H7 (cell line): Measurements from ENCODE around the gene PPP1R12B. TPM values are rescaled to one million over a fixed set of nuclear protein-coding genes. Genes with fewer than 3 reads are reported as not detected.
"Not testable (repeated sequence)": the region's sequence is repeated elsewhere in the genome, so short reads cannot be mapped to it uniquely, and the experiment has no call there.

ENCODE experiments used
- DNase-seq: peaks from one replicate; pipeline ENCODE4 v3.0.0; 2012
- H3K27me3 ChIP-seq: 2 replicates; pipeline ENCODE4 v1.6.0; 2011; ENCODE audit warnings: mild to moderate bottlenecking, low read length; ENCODE audit not compliant: control insufficient read depth, insufficient read depth
- H3K36me3 ChIP-seq: replicated peaks from 2 replicates; pipeline ENCODE4 v1.5.1; 2011; ENCODE audit warnings: low read length; ENCODE audit not compliant: control insufficient read depth, insufficient read depth
- H3K4me3 ChIP-seq: 2 replicates; pipeline ENCODE4 v1.5.1; 2011; ENCODE audit warnings: low read depth, mild to moderate bottlenecking, control low read depth, low read length, moderate library complexity; ENCODE audit not compliant: insufficient read depth
- total RNA-seq: library from RNA; depleted of rRNA; stranded (reverse); fragments of >200 nt; shearing (Covaris generic); gene quantifications from 2 replicates; pipeline ENCODE4 v1.2.3, GENCODE V29; 2014

PPP1R12B gene
- total RNA-seq, 1 experiment from 2014 or later, result 4.5 TPM

- not testable (repeated sequence) for H3K36me3 ChIP-seq, DNase-seq, H3K27me3 ChIP-seq
These were observed 270.5 kb downstream of the PPP1R12B start for GRCh38 chr1:202619012-202619411.

GRCh38 chr1:202619505-202619904, 271.0 kb downstream of the PPP1R12B start:
- no peaks in the 10 kb centered on the region for H3K27me3 ChIP-seq
- DNase-seq, result no peak
- H3K36me3 ChIP-seq, result no peaks in the 10 kb centered on the region
- H3K4me3 ChIP-seq, result no peak overlapping the region

More at GRCh38 chr1:202619012-202619411, 270.5 kb downstream of the PPP1R12B start:
- not testable (repeated sequence) for H3K4me3 ChIP-seq

DNA sequence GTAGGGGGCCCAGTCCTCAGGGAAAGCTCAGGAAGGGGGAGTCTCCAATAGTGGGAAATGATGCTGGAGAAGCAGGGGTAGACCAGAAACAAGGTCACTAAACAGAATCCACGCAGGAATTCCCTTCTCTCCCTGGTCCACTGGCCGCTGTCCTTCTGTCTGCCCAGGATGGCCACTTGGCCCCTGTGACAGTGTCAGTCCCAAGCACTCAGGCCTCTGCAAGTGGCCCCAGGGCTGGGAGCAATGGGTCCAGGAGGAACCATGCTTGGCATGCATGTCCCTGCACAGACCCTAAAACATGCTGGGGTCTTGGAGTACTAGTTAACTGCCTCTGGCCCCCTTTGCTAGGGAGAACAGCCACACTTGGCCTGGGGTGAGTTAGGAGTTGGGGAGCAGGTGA, 271.5 kb downstream of the PPP1R12B start:
- H3K36me3 ChIP-seq, result not testable (repeated sequence)

DNA sequence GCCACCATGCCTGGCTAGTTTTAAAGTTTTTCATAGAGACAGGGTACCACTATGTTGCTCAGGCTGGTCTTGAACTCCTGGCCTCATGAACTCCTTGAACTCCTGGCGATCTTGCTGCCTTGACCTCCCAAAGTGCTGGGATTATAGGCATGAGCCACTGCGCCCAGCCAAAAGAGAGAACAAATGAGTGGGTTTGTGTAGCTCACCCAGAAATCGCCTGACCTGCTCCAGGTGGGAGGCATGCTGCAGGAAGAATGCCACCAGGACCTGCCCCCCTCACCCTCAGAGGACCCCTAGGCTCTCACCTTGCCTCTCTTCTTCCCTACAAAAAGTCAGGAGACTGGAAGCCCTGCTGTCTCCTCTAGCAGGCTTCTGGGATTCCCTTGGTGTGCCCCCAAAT, 272.9 kb downstream of the PPP1R12B start:
- no peak overlapping the region for H3K4me3 ChIP-seq
- H3K36me3 ChIP-seq, result no peaks in the 10 kb centered on the region
- no peak for DNase-seq
- no peaks in the 10 kb centered on the region for H3K27me3 ChIP-seq

More for the DNA sequence above, 271.5 kb downstream of the PPP1R12B start:
- not testable (repeated sequence) for H3K27me3 ChIP-seq, DNase-seq, H3K4me3 ChIP-seq

- Histone ChIP-seq H3K27me3 (no peaks in the 10 kb centered on the region), H3K4me3 (no peak overlapping the region), H3K36me3 (no peaks in the 10 kb centered on the region)
- DNase-seq, result peak; percentile 40
These were observed 273.9 kb downstream of the PPP1R12B start for GRCh38 chr1:202622388-202622787.

- no peaks in the 10 kb centered on the region for H3K36me3 ChIP-seq
- no peak overlapping the region for H3K4me3 ChIP-seq
- DNase-seq, result peak; percentile 51
- H3K27me3 ChIP-seq, result no peaks in the 10 kb centered on the region
These were observed 274.6 kb downstream of the PPP1R12B start for GRCh38 chr1:202623075-202623474.

DNA sequence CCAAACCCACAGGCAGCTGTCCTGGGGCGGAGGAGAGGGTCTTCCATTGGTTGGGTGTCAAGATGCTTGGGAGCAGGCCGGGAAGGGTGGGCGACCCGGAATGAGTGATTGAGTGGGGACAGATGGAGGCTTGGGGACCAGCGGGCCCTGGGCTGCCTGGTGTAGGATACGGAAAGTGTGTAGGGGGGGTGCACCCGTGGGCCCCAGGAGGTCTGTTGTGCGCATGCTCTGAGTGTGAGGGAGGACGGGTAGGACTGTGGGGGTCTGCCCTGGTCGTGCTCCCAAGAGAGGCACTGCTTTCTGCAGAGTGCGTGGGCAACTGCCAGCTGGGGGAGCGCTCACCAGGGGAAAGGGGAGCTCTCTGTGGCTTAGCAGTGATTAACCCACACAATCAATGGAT, 275.0 kb downstream of the PPP1R12B start:
- H3K36me3 ChIP-seq, H3K4me3 ChIP-seq, H3K27me3 ChIP-seq, DNase-seq: not testable (repeated sequence)

DNA sequence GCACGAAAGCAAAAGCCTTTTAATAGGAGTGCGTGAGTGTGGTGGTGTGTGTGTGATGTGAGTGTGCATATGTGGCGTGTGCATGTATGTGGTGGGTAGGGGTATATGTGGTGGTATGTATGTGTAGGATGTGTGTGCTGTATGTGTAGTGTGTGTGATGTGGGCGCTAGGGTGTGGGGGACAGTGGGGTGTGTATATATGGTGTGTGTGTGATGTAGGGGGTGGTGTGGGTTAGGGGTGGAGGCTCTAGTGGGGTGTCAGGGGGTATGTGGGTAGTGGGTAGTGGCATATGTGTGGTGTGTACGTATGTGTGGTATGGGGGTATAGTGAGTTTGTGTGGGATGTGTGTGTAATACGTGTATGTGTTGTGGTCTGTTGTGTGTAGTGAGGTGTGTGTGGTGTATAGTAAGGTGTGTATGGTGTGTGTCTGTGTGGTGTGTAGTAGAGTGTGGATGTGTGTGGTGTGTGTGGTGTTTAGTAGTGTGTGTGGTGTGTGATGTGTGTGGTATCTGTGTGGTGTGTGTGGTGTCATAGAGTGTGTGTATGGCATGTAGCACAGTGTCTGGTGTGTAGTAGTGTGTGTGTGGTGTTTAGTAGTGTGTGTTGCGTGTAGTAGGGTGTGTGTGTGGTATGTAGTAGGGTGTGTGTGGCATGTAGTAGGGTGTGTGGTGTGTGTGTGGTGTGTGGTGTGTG, 275.7 kb downstream of the PPP1R12B start:
- no peaks in the 10 kb centered on the region for H3K36me3 ChIP-seq
- H3K4me3 ChIP-seq, result no peak overlapping the region
- DNase-seq, result no peak
- no peaks in the 10 kb centered on the region for H3K27me3 ChIP-seq

- H3K27me3 ChIP-seq, result no peaks in the 10 kb centered on the region
- no peak overlapping the region for H3K4me3 ChIP-seq
- no peaks in the 10 kb centered on the region for H3K36me3 ChIP-seq
- peak; percentile 34 for DNase-seq
These were observed 276.2 kb downstream of the PPP1R12B start for GRCh38 chr1:202624781-202625108.

DNA sequence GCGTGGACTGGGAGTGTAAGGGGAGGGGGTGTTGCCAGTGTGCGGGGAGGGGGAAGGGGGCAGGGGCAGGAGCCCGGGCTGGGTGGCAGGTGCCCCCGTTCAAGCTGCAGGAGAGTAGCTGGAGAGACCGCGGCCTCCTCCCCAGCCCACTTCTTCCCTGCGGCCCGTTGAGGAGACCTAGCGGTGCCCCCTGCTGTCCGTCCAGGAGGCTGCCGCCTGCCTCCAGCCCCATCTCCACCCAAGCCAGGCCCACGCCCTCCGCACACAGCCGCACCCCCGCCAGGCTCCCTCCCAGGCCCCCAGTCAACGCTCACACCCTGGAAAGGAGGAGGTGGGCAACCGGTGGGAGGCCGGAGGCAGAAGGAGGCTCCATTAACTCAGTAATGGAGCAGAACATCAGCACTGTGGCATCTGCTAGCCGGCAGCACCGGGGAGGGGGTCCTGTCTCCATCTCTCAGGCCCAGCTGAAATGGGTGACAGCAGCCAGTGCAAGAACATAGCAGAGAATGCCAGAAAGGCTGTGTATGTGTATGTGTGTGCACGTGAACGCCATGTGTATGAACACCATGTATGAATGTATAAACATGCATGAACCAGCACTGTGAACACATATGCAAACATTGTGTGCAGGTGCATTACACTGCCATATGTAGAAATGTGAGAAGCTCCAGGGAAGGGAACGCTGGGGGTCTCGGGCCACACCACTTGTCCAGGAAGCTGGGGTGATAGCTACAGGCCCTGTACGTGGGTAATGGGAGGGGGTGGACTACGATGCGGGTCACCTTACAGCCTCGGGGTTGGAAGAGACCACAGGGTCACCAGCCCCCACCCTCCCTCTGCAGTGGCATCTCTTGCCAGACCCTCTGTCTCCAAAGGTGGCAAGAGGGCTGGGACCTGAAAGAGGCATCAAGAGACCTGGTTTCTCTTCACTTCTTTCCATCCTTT, 277.2 kb downstream of the PPP1R12B start:
- no peaks in the 10 kb centered on the region for H3K36me3 ChIP-seq
- H3K27me3 ChIP-seq, result no peaks in the 10 kb centered on the region
- DNase-seq, result peak; percentile 95
- no peak overlapping the region for H3K4me3 ChIP-seq

DNA sequence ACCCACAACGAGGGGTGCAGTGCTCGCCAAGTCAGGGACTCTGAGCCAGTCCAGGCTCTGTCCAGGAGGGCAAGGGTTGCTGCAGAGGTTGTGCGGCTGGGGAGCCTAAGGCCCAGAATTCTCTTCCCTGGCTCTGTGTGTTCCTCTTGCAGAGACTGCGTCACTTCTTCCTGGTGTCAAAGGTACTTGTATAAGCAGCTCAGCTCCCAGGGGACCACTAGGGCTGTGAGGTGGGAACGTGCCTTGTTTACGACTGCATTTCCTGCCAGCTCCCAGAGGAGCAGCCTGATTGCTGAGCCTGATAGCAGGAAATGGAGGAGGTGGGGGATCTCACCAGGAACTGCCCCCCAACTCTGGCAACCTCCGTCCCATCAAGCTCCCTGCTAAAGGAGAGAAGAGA, 278.5 kb downstream of the PPP1R12B start:
- not testable (repeated sequence) for H3K4me3 ChIP-seq, H3K27me3 ChIP-seq, H3K36me3 ChIP-seq, DNase-seq

DNA sequence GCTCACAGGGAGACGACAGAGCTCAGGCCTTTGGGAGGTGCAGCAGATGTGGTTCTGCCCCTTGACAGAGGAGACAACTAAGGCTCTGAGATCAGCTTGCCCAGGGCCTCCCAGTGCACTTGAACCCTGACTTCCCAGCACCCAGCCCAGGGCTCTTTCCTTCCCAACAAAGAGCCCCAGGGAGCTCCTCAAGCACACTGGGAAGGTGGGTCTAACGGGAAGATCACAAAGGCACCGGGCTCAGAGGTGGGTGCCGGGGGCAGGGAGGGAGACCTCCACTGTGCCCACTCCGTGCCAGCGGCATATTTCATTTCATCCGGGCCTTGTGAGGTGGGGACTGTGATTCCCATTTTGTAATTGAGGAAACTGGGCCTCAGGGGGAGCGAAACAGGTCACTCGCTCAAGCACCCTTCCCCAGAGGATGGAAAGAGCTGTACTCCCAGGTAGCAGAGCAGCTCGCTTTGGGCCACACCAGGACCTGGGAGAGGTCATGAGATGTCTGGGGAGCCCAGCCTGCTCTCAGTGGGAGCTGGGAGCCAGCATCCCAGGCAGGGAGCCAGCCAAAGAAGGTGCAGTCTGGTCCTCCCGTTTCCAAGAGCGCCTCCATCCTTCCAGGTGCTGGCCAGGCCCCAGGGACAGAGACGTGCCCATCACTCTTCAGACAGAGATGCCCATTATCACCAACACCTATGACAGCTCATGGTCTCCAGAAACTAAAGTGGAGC, 279.5 kb downstream of the PPP1R12B start:
- no peaks in the 10 kb centered on the region for H3K36me3 ChIP-seq
- no peaks in the 10 kb centered on the region for H3K27me3 ChIP-seq
- no peak for DNase-seq
- H3K4me3 ChIP-seq, result no peak overlapping the region

- no peak for DNase-seq
- Histone ChIP-seq H3K27me3 (no peaks in the 10 kb centered on the region), H3K4me3 (no peak overlapping the region), H3K36me3 (no peaks in the 10 kb centered on the region)
These were observed 280.2 kb downstream of the PPP1R12B start for GRCh38 chr1:202628646-202629215.

GRCh38 chr1:202629257-202629811, 280.8 kb downstream of the PPP1R12B start:
- DNase-seq, H3K27me3 ChIP-seq, H3K4me3 ChIP-seq, H3K36me3 ChIP-seq: not testable (repeated sequence)
